Measurements from ENCODE around the gene NGDN.

Gene NGDN

DNA sequence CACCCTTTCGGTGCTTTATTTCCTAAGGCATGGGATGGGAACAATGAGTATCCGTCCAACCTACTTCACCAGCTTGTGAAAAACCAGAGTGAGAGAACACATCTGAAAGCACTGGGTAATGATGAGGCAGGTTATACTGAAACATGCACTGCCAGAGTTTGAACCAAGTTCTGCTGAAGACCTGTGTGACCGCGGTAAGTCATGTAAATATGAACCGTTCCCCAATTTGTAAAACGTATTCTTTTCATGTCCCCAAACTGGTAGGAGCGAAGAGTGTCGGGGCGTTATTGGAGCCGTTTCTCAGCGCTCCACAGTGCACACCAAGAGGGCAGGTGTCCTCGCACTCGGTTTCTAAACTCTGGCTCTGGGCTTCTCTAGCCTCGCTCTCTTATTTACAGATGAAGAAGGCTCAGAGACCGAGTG is 788 bp upstream of the NGDN start:
- no peak for DNase-seq (ENCODE audit: low read depth in 1 of 2, low spot score in 1 of 2)

DNA sequence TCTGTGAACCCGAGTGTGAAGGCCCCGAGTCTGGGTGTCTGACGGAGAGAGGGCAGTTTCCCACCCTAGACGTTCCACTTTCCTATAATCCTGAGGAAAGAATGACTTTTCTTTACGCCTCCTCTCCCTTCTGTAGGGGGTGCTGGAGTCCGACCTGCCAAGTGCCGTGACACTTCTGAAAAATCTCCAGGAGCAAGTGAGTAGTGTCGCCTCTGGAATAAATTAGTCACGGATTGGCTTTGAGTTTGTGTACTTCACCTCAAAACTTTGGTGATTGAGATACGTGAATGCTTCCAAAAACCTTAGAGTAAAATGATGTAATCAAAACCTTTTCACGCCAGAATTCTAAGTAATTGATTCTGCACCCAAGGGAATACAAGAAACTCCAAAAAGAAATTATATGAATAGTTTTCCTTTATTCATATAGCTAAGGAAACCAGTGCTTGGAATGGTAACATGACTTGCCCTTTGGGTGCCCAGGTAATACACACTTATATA is 452 bp downstream of the NGDN start:
- no peak for DNase-seq (ENCODE audit: low read depth in 1 of 2, low spot score in 1 of 2)

DNA sequence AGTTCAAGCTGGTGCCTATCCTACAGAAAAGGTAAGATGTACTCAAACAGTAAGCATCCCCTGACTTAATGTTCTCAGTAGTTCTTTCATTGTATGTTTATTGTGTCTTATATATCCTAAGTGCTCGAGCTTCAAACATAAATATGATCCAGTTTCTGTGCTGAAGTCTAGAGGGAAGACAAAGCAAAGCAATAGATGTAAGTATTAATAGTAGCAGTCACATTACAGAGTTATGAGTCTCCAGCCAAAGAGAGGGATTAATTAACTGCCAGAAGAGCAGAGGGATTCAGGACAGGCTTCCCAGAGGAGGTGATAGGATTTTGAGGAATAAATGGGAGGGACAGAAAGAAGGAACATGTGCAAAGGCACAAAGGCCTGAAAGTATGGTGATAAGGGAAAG is 1.4 kb downstream of the NGDN start:
- DNase-seq (ENCODE audit: low read depth in 1 of 2, low spot score in 1 of 2) = no peak

- DNase-seq (ENCODE audit: low read depth in 1 of 2, low spot score in 1 of 2) = peak; percentile 22 to 29
Observed at GRCh38 chr14:23478109-23478759, 8.7 kb downstream of the NGDN start.

DNA sequence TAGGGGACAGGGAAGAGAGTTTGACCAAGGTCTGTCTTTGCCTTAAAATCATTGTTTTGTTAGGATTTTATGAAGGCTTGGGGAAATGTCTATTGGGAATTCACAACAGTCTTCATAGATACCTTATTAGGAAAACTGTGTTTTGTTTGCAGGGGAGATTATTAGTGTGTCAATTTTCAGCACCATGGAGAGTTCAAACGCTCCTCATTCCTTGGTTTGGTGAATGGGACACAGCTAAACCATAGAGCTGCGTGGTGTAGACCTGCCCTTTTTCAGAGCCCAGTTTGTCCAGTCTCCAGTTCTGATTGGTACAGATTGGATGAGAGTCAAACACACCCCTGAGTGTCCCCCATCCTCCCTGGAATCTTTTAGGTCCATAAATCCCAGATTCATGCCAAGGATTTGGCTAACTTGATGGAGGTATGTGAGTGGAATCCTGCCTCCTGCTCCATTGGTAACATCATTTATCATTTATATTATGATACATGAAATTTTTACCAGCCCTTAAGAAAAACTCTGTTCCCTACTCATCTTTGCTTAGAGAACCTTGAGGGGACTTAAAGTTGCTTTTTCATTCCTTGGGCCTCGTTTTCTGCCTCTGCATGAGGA is 12.0 kb downstream of the NGDN start:
- no peak for DNase-seq (ENCODE audit: low read depth in 1 of 2, low spot score in 1 of 2)

- no peak for DNase-seq (ENCODE audit: low read depth in 1 of 2, low spot score in 1 of 2)
Observed at GRCh38 chr14:23481979-23482822, 12.7 kb downstream of the NGDN start.

GRCh38 chr14:23482823-23483148 is 13.3 kb downstream of the NGDN start:
- DNase-seq (ENCODE audit: low read depth in 1 of 2, low spot score in 1 of 2) = no peak

DNA sequence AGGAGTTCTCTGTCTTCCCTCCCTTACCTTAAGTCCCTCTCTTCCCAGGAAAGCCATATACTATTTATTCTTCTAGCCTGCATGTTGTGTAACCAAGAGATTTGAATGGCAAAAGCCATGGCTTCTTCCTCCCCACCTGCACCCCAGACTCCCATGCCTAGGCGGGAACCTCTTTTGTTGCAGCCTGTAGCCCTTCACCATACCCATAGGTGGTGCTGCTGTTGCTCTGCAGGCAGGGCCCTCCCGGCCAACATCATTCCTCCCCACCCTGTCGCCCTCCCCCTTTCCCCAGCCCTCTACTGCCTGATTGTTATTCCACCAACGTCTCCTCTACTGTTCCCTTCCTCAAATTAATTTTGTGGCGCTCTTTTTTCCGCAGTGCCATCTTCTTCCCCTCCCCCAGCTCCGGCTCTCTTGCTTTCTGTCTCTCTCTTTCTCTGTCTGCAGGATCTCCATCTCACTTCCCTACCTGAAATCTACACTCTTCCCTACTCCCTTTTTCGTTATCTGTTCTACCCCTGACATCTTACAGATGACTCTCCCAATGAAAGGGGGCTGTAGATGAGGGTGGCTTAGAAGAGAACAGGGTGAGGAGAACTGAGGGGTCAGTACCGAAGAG is 13.8 kb downstream of the NGDN start:
- no peak for DNase-seq (ENCODE audit: low read depth in 1 of 2, low spot score in 1 of 2)

GRCh38 chr14:23485326-23485725 is 15.8 kb downstream of the NGDN start:
- no peak for DNase-seq (ENCODE audit: low read depth in 1 of 2, low spot score in 1 of 2)

DNA sequence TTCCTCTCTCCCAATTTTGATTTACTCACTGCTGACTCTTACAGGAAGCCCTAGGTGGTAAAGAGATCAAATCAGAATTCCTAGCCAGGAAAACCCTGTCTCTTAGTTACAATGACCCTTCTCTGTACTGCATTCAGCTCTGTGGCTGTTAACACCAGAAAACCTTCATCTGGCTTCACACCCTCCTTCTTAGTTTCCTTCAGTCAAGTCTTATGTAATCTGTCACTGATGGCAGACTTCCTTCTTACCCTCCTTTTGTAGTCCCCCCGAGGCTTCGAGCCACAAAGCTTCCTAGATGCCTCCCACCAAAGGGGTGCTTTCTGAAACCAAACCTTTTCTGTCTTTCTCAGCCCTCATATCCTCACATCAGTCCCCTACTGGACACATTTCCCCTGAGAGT is 16.5 kb downstream of the NGDN start:
- DNase-seq (ENCODE audit: low read depth in 1 of 2, low spot score in 1 of 2) = no peak

DNA sequence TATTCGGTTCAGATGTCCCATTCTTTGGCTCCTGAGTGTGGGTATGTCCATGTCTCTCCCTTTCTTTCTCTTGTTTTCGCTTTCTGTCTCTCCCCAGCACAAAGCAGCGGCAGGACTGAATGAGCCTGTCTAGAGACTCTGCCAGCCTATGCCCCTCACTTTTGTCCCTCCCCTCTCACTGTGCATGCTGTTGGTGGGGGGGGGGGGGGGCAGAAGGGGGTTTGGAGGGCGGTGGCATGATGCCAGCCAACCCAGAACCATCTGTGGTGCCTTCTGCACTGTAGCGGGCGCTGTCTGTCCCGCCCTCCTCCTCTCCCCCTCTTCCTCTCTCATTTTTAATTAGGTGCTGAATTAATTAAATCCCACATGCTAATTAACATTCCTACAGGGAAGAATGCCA is 17.7 kb downstream of the NGDN start:
- no peak for DNase-seq (ENCODE audit: low read depth in 1 of 2, low spot score in 1 of 2)

GRCh38 chr14:23492618-23493272 is 23.2 kb downstream of the NGDN start:
- DNase-seq (ENCODE audit: low read depth in 1 of 2, low spot score in 1 of 2) = no peak

- no peak for DNase-seq (ENCODE audit: low read depth in 1 of 2, low spot score in 1 of 2)
Observed at GRCh38 chr14:23494223-23494622, 24.7 kb downstream of the NGDN start.

DNA sequence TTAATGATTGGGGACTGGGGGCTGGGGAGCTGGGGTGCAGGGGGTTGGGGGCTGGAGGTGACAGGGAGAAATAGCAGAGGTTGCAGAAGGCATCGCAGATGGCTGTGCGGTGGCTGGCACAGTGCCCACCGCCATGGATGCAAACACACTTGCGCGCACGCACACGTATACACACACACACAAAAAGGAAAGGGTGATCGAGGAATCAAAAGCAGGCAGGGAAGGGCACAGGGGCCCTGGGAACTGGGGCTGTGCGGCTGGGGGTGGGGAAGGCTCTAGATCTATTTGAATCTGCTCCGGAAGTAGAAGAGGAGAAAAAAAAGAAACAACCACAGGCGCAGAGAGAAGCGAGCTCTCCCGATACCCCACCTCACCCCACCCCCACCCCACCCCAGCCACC is 42.7 kb downstream of the NGDN start:
- DNase-seq (ENCODE audit: low read depth in 1 of 2, low spot score in 1 of 2) = no peak

- DNase-seq (ENCODE audit: low read depth in 1 of 2, low spot score in 1 of 2) = no peak
Observed at GRCh38 chr14:23513005-23513817, 43.7 kb downstream of the NGDN start.

- DNase-seq (ENCODE audit: low read depth in 1 of 2, low spot score in 1 of 2) = no peak
Observed at GRCh38 chr14:23513818-23514643, 44.5 kb downstream of the NGDN start.

GRCh38 chr14:23514644-23514957 is 45.1 kb downstream of the NGDN start:
- no peak for DNase-seq (ENCODE audit: low read depth in 1 of 2, low spot score in 1 of 2)

- no peak for DNase-seq (ENCODE audit: low read depth in 1 of 2, low spot score in 1 of 2)
Observed at GRCh38 chr14:23517650-23518326, 48.3 kb downstream of the NGDN start.

DNA sequence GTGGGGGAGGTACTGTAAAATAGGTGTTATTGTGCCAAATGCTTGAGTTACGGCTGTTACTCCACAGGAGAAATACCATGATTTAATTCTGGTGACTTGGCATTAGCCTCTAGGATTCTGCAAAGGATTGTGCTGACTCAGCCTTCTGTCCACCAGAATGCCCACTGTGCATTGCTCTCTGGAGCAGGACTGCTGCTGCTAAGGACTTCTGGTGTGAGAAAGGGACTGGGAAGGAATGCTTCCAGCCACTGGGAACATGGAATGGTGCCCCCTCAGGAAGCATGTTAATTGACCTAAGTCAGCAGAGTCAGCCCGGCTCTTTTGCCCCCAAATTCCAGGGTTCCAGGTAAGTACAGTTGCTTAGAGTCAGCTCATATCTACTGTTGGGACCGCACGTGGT is 49.2 kb downstream of the NGDN start:
- no peak for DNase-seq (ENCODE audit: low read depth in 1 of 2, low spot score in 1 of 2)

Measured in activated T-helper 1 cell treated with anti-CD3 and anti-CD28 coated beads, Interleukin-2, amount 50 U/mL, for 16 hours (primary cell).